GM04503 (cell line): ENCODE data around the gene TMEM258.

Experiments
- DNase-seq: peaks from one replicate; pipeline ENCODE4 v3.0.0-alpha.2; 2012; ENCODE audit warnings: low read depth

TMEM258 gene

GRCh38 chr11:61820174-61820573 is 27.8 kb upstream of the TMEM258 start:
- DNase-seq = no peak

GRCh38 chr11:61817471-61818202 is 25.2 kb upstream of the TMEM258 start:
- DNase-seq = no peak

- DNase-seq = no peak
Observed at GRCh38 chr11:61816736-61817455, 24.5 kb upstream of the TMEM258 start, which contains the start of gene FADS1. Gene FADS1 (minus strand): TSS chr11:61817003. CDS start chr11:61816929, 74 bp downstream.

DNA sequence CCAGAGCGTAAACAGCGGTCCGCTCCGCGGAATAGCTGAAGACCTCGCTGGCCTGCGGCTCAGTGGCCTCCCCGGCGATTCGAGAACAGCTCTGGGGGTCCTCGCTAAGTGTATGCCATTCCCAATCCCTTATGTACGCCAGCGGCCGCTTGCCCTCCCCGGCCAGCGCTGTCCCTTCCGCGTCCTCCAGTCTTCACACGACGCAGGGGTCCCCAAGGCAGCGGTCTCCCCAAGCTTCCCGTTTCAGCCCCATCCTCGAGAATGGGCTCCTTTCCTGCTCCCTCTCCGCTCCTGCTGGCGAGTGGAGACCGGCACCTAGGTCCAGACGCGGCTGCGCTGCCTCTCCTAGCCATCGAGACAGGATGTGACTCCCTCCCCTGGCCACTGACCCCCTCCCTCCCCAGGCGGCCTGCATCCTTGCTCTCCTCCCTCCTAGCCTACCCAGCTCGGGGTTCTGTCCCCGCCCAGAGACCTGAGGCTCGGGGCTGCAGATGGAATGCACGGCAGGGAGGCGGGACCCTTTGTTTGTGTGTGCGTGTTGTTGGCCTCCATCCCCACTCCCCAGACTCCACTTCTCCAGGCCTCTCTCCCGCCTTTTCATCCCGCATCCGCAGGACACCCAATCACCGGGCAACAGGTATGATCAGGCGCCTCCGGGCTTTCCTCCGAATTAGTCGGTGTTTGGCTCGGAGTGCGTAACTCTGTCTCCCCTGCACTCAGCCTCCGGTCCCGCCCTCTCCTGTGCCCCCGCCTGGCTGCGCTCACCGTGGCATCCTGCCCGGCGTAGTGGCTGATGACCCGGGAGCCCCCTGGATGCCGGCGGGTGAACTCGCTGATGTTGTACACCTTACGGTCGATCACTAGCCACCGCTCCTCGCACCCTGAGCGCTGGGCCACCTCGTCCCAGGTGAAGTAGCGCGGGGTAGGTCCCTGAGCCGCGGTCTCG is 23.7 kb upstream of the TMEM258 start:
- DNase-seq = no peak

DNA sequence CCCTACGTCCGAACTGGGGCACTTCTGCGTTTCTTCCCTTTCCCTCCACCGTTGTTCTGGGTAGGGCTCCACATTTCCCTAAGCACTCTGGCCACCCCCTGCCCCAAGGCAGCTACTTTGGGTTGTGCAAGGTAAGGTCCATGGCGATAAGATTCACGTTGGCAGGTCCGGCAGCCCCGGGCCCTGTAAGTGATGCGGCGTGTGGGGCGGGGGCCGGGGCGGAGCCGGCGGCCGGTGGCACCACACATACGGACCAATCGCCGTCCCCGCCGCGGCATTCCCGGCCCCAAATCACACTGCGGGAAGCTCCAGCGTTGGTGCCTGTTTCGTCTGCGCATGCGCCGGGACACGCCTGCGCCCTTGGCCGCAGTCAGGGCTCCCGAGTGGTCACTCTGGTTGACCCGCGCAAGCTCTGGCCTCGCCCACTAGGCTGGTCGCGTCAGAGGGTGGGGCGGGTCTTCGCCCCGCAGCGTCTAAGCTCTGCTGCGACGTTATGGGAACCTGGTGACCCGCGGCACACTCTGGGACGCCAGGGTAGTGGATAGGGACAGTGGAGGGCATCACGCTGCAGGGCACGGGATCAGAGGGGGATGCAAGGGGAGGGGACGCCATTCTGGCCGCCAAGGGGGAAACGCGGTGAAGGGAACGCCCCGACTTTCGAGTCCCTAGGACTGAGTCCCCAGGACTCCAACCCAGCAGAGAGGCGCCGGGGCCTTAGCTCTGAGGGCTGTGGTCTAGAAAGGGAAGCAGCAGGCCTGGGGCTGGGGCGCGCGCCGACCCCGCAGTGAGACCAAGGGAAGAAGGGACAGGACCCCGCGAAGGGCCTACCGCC is 22.8 kb upstream of the TMEM258 start:
- peak; percentile 75 for DNase-seq

- no peak for DNase-seq
Observed at GRCh38 chr11:61814247-61814957, 22.0 kb upstream of the TMEM258 start.

GRCh38 chr11:61812736-61813411 is 20.5 kb upstream of the TMEM258 start:
- no peak for DNase-seq

DNA sequence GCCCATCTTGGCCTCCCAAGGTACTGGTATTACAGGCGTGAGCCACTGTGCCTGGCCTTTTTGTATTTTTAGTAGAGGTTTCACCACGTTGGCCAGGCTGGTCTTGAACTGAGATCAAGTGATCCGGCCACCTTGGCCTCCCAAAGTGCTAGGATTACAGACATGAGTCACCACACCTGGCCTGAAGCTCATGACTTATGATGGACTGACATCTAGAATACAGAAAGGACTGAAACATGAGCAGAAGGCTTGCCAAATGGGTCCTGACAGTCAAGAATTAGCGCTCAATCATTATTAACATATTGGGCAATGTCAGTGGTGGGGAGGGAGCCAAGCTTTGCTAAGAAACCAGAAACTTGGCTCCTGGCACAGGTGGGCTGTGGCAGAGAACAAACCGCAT is 19.4 kb upstream of the TMEM258 start:
- no peak for DNase-seq

- no peak for DNase-seq
Observed at GRCh38 chr11:61810671-61811175, 18.3 kb upstream of the TMEM258 start.

GRCh38 chr11:61806785-61807184 is 14.4 kb upstream of the TMEM258 start:
- DNase-seq = no peak

DNA sequence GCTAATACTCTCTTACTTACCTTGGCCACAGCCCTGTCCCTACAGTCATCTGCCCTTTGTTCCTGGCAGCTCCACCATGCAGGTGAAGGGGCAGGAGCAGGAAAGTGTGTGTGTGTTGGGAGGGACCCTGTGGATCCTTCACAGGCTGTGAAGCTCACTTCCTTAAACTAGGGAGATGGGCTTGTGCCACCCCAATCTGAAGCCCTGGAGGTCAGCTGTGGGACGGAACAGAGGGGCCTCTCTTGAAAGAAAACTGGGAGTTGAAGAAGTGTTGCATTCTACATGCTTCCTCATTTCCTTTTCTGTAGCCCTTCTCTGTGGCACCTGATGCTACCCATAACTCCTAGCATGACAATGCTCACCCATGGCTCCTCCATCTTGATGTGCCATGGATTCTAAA is 12.7 kb upstream of the TMEM258 start:
- DNase-seq = no peak

GRCh38 chr11:61803889-61804647 is 11.7 kb upstream of the TMEM258 start:
- no peak for DNase-seq

- DNase-seq = no peak
Observed at GRCh38 chr11:61802605-61803004, 10.2 kb upstream of the TMEM258 start.

DNA sequence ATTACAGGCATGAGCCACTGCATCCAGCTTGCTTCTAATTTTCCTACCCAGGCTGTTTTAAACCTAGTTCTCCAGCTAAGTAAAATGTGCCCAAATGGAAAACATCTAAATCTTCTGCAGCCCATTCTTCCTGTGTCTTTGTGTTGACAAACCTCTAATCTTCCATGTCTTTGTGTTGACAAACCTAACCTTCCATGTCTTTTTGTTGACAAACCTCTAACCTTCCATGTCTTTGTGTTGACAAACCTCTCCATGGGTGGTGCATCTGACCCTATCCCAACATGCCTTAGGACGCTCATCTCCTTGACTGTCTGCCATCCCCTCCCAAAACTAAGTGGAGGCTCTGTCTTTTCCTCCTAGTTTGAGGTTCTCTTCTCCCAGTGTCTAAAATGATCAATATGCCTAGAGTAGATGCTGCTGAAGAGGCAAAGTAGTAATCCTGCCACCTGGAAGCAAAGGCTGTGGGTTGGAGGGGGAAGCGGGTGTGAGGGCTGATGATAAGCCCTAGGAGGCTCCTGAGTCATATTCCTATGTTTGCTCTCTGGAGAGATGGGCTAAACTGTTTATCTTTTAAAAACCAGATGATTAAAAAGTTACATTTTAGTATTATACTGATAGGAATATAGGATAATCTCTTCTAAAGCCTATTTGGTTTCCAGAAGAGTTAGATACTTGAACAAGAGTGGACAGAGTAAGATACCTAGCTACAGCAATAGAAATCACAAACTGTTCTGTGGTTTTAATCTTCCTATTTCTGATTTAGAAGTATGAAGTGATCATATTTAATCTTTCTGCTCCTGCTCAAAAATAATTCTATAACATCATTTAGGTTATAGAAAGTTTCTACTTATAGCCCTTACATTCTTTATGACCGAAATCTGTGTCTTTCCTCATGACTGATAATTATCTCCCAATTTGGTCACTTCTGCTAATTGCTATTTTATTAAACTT is 8.2 kb upstream of the TMEM258 start:
- no peak for DNase-seq

DNA sequence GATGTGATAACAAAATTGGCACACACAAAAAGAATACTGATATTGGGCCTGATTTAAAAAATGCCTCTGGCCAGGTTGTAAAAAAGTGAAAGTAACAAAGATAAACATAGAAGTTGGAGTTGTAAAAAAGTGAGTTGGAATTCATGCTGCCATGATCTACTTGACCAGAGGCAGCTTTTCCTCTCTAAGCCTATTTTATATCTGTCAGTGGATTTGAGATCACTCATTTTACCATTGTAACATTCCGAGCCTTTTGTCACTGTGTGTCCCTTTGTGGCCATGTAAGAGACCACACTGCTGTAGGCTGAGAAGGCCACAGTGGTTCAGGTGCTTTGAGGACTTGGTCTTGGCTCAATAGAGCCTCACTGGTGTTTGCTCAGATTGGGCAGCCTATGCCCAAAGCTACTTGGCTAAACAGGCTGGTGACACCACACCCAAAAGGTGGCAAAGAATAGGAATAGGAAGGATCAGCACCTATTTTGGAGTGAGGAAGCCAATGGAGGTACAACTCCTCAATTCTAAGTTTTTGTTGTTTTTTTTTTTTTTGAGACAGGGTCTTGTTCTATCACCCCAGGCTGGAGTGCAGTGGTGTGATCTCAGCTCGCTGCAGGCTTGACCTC is 7.4 kb upstream of the TMEM258 start:
- DNase-seq = no peak

- DNase-seq = peak; percentile 34
Observed at GRCh38 chr11:61797263-61797944, 5.0 kb upstream of the TMEM258 start.
